Bronchial epithelial cell (primary cell): ENCODE data around the gene UBE2I. TPM values are rescaled to one million over a fixed set of nuclear protein-coding genes. Genes with fewer than 3 reads are reported as not detected.
"Not testable (repeated sequence)": the region's sequence is repeated elsewhere in the genome, so short reads cannot be mapped to it uniquely, and the experiment has no call there.

Experiments
- DNase-seq: peaks from one replicate; pipeline ENCODE4 v3.0.0-alpha.2; 2010; ENCODE audit warnings: low read depth
- FAIRE-seq: peaks from 2 replicates; lab custom pipeline; 2011; peaks lifted over from hg19 to GRCh38; lab: Jason Lieb, UNC
- H3K27me3 ChIP-seq: 2 replicates; pipeline ENCODE4 v1.5.1; 2011; ENCODE audit warnings: low read length; ENCODE audit not compliant: control insufficient read depth, insufficient read depth
- H3K36me3 ChIP-seq: 2 replicates; pipeline ENCODE4 v1.5.1; 2011; ENCODE audit warnings: low read length; ENCODE audit not compliant: control insufficient read depth, insufficient read depth
- H3K4me3 ChIP-seq: 2 replicates; pipeline ENCODE4 v1.5.1; 2011; ENCODE audit warnings: mild to moderate bottlenecking, low read depth, low read length, control low read depth
- CTCF ChIP-seq: IDR thresholded peaks from 2 replicates; pipeline ENCODE4 v1.5.1; 2011; ENCODE audit warnings: mild to moderate bottlenecking, moderate library complexity, low read length, control low read depth, inconsistent platforms; ENCODE audit not compliant: insufficient read depth, severe bottlenecking
- total RNA-seq: library from RNA; depleted of rRNA; stranded (reverse); fragments of >200 nt; gene quantifications from 2 replicates; pipeline ENCODE4 v1.2.1, GENCODE V29; 2014

UBE2I gene
- total RNA-seq, 1 donor from 2014 or later = 49.8 TPM

- H3K4me3 ChIP-seq = no peak overlapping the region
- no peak for TF ChIP-seq CTCF
- H3K36me3 ChIP-seq = no peaks in the 10 kb centered on the region
- no peak for FAIRE-seq
- peaks cover 13% of the 10 kb centered on the region for H3K27me3 ChIP-seq
- no peak for DNase-seq
Measured at GRCh38 chr16:1293921-1294656, 15.3 kb upstream of the UBE2I start.

GRCh38 chr16:1295465-1295864, 14.0 kb upstream of the UBE2I start:
- no peak for TF ChIP-seq CTCF
- FAIRE-seq (no peak), DNase-seq (peak; percentile 33)

GRCh38 chr16:1296688-1297017, 12.8 kb upstream of the UBE2I start:
- DNase-seq, FAIRE-seq, H3K27me3 ChIP-seq, H3K4me3 ChIP-seq, H3K36me3 ChIP-seq: not testable (repeated sequence)

More at GRCh38 chr16:1295465-1295864, 14.0 kb upstream of the UBE2I start:
- Histone ChIP-seq H3K4me3 (no peak overlapping the region), H3K36me3 (no peaks in the 10 kb centered on the region), H3K27me3 (peaks cover 4% of the 10 kb centered on the region)

GRCh38 chr16:1297018-1297696, 12.3 kb upstream of the UBE2I start:
- peak; percentile 92 for DNase-seq
- no peaks in the 10 kb centered on the region for H3K36me3 ChIP-seq
- no peak overlapping the region for H3K4me3 ChIP-seq
- FAIRE-seq = no peak
- no peak for TF ChIP-seq CTCF
- peaks cover 2% of the 10 kb centered on the region for H3K27me3 ChIP-seq

GRCh38 chr16:1298406-1298805, 11.0 kb upstream of the UBE2I start:
- FAIRE-seq (no peak), DNase-seq (no peak)
- TF ChIP-seq CTCF = no peak
- no peak overlapping the region for H3K4me3 ChIP-seq
- peaks cover 2% of the 10 kb centered on the region for H3K27me3 ChIP-seq
- no peaks in the 10 kb centered on the region for H3K36me3 ChIP-seq

- peaks cover 2% of the 10 kb centered on the region for H3K27me3 ChIP-seq
- H3K4me3 ChIP-seq = no peak overlapping the region
- no peaks in the 10 kb centered on the region for H3K36me3 ChIP-seq
- no peak for TF ChIP-seq CTCF
- FAIRE-seq = no peak
- DNase-seq = no peak
Measured at GRCh38 chr16:1299012-1299867, 10.2 kb upstream of the UBE2I start.
